ENCODE data around the gene RAMP1.

DNA sequence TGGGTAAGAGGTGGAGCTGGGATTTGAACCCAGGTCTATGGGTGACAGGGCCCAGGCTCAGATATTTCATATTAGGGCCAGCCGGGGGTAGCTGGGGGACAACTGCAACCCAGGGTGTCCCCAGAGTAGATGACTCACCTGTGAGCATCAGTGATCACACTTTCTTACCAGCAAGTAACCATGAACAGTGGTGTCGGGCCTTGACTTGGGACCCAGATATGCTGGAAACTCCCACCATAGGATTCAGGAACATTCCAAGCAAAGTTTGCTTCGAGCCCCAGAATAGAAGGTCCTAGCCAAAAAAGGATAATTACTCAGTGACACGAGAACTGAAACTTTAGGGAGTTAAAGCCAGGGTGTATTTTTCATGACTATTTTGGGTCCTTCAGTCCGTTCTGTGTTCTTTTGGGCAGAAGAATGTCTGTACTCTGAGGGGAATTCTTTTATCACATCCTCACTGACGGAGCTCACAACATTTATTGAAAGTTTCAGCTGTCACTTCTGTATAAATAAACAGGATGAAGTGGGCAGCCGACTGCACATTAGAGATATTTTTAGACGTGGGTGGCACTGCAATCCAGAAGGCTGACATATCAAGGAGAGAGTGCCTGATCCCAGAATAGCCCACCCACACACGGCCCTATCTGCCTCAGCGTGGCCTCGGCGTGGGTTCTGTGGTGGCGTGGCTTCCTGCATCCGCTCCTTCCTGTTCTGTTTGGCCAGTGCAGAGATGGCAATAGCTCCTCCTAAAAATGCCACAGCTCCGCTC, 45.6 kb downstream of the RAMP1 start:
- TF ChIP-seq, protein P1, sequence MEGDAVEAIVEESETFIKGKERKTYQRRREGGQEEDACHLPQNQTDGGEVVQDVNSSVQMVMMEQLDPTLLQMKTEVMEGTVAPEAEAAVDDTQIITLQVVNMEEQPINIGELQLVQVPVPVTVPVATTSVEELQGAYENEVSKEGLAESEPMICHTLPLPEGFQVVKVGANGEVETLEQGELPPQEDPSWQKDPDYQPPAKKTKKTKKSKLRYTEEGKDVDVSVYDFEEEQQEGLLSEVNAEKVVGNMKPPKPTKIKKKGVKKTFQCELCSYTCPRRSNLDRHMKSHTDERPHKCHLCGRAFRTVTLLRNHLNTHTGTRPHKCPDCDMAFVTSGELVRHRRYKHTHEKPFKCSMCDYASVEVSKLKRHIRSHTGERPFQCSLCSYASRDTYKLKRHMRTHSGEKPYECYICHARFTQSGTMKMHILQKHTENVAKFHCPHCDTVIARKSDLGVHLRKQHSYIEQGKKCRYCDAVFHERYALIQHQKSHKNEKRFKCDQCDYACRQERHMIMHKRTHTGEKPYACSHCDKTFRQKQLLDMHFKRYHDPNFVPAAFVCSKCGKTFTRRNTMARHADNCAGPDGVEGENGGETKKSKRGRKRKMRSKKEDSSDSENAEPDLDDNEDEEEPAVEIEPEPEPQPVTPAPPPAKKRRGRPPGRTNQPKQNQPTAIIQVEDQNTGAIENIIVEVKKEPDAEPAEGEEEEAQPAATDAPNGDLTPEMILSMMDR (IDR thresholded peaks at IDR 0.05; ENCODE audit: low read depth, low read length, missing input control): no peak
- TF ChIP-seq YY1 (IDR thresholded peaks at IDR 0.05) (no peak), JUND (IDR thresholded peaks at IDR 0.05) (no peak), FOXA2 (IDR thresholded peaks at IDR 0.05) (no peak), SP1 (IDR thresholded peaks at IDR 0.05) (peak; percentile 53), TAF1 (conservative IDR thresholded peaks at IDR 0.05) (no peak), RAD21 (IDR thresholded peaks at IDR 0.05) (no peak)
- TF ChIP-seq, protein P2, sequence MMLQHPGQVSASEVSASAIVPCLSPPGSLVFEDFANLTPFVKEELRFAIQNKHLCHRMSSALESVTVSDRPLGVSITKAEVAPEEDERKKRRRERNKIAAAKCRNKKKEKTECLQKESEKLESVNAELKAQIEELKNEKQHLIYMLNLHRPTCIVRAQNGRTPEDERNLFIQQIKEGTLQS (IDR thresholded peaks at IDR 0.05): no peak
- TF ChIP-seq, protein P3, sequence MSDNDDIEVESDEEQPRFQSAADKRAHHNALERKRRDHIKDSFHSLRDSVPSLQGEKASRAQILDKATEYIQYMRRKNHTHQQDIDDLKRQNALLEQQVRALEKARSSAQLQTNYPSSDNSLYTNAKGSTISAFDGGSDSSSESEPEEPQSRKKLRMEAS (IDR thresholded peaks at IDR 0.05): no peak

All from liver (tissue), 3 donors.